Naive B cell (primary cell): ENCODE data around the gene ERVK3-1. TPM values are rescaled to one million over a fixed set of nuclear protein-coding genes. Genes with fewer than 3 reads are reported as not detected.

ENCODE experiments used
- ATAC-seq, 2 donors: fragments of 150-1000 bp; cut with Tn5 transposase; 2 replicates each; pipeline ENCODE4 v1.10.0; 2021; ENCODE audit warnings: low read depth in 2 of 2, mild to moderate bottlenecking in 2 of 2, moderate library complexity in 2 of 2
- DNase-seq: peaks from one replicate; pipeline ENCODE4 v3.0.0; 2022
- H3K27ac Mint-ChIP-seq, 6 donors: one replicate each; pipeline ENCODE4 v1.8.0; 2020 to 2022; ENCODE audit warnings: mild to moderate bottlenecking in 6 of 6, mixed read lengths in 6 of 6, moderate library complexity in 5 of 6, inconsistent platforms in 2 of 6
- H3K27me3 Mint-ChIP-seq, 3 donors: one replicate each; pipeline ENCODE4 v1.8.0; 2021 to 2022; ENCODE audit warnings: mixed read lengths in 3 of 3, mild to moderate bottlenecking in 1 of 3
- H3K36me3 Mint-ChIP-seq, 2 donors: one replicate each; pipeline ENCODE4 v1.8.0; 2020 to 2022; ENCODE audit warnings: mixed read lengths in 2 of 2, inconsistent platforms in 1 of 2, mild to moderate bottlenecking in 1 of 2
- H3K4me1 Mint-ChIP-seq, 3 donors: one replicate each; pipeline ENCODE4 v1.8.0; 2020 to 2022; ENCODE audit warnings: mixed read lengths in 3 of 3, inconsistent platforms in 1 of 3, mild to moderate bottlenecking in 1 of 3, moderate library complexity in 1 of 3
- H3K4me3 Mint-ChIP-seq, 8 donors: one replicate each; pipeline ENCODE4 v1.8.0; 2020 to 2022; ENCODE audit warnings: mild to moderate bottlenecking in 8 of 8, mixed read lengths in 8 of 8, moderate library complexity in 8 of 8, inconsistent platforms in 2 of 8
- H3K9me3 Mint-ChIP-seq, 7 donors: one replicate each; pipeline ENCODE4 v1.8.0; 2020 to 2022; ENCODE audit warnings: mixed read lengths in 7 of 7, mild to moderate bottlenecking in 5 of 7, inconsistent platforms in 2 of 7, moderate library complexity in 1 of 7
- polyA plus RNA-seq, 6 donors: library from polyadenylated mRNA; unstranded; fragments of 300-500 nt; fragmentation: Illumina TruSeq; gene quantifications; one replicate each; pipeline ENCODE4 v1.2.3, GENCODE V29; 2021; ENCODE audit warnings: low read depth in 6 of 6

Gene ERVK3-1
- polyA plus RNA-seq, 6 donors from 2014 or later: 47.2 to 88.7 (median 74.6) TPM

DNA sequence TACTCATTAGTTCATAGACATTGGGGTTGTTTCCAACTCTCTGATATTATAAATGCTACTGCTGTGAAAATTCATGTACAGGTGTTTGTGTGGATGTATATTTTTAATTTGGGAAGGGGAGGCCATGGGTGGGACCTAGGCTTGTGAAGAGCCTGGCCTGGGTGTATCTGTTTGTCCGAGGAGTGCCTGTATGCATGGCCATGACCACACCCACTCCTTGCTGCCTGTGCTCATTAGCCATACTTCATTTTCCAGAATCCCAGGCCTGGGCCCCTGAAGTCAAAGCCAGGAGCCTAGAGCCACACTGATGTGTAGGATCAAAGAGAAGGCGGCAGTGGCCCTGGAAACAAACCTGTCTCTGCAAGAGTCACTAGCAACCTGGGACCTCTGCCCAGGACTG, 10.4 kb downstream of the ERVK3-1 start:
- Mint-ChIP-seq H3K36me3 (peaks cover 20 to 30% of the 10 kb centered on the region in 2 donors), H3K9me3 (no peaks in the 10 kb centered on the region), H3K27ac (peak overlapping the region in 1 of 6 donors; percentile 36), H3K4me3 (no peak overlapping the region), H3K27me3 (no peaks in the 10 kb centered on the region), H3K4me1 (peaks cover 0 to 4% (median 3%) of the 10 kb centered on the region in 3 donors)
- ATAC-seq (no peak), DNase-seq (no peak)

DNA sequence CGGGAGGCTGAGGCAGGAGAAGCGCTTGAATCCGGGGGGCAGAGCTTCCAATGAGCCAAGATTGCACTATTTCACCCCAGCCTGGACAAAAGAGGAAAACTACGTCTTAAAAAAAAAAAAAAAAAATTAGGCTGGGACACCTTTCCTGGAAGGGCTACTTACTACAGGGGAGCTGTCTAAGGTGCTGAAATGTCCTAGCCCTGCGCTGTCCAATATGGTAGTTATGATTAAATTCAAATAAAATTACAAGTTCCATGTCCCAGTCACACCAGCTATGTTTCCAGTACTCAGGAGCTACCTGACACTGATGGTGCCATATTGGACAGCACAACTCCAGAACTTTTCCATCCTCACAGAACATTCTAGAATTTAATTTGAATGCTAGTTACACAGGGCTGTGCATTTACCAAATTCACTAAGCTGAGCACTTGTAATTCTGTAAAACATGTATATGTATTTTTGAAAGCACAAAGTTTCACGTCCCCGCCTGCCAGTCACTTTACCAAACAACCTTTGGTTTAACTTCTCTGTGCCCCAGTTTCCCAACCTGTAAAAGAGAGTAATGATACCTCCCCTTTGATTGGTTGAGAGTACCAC, 12.4 kb downstream of the ERVK3-1 start:
- no peaks in the 10 kb centered on the region for H3K4me1 Mint-ChIP-seq
- DNase-seq (no peak), ATAC-seq (no peak)
- no peaks in the 10 kb centered on the region for H3K9me3 Mint-ChIP-seq
- no peak overlapping the region for H3K27ac Mint-ChIP-seq
- H3K36me3 Mint-ChIP-seq: peaks cover 8 to 14% of the 10 kb centered on the region in 2 donors
- no peaks in the 10 kb centered on the region for H3K27me3 Mint-ChIP-seq
- H3K4me3 Mint-ChIP-seq: no peak overlapping the region

DNA sequence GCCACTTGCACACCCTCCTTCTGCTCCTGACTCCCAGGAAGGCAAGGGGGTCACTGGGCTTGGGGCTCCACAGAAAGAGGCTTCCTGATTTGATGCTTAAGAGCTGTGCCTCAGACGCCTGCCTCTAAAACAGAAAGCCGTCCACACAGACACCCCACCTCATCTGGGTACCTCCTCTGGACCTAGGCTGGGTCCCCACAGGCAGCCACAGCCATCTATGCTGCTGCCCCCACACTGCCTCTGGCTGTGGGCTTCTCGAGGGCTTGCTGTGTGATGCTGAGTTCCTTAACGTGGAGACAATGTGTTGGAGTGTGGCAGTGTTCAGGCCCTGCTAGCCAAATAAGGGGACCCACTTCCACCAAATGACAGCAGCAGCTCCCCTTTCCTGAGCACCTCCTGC, 13.1 kb downstream of the ERVK3-1 start:
- Mint-ChIP-seq H3K9me3 (no peaks in the 10 kb centered on the region), H3K4me1 (peaks cover 0 to under 1% (median 0%) of the 10 kb centered on the region in 3 donors), H3K27ac (no peak overlapping the region), H3K4me3 (peak overlapping the region in 1 of 8 donors; percentile 37), H3K36me3 (peaks cover 8 to 9% of the 10 kb centered on the region in 2 donors), H3K27me3 (no peaks in the 10 kb centered on the region)
- ATAC-seq (no peak), DNase-seq (no peak)

DNA sequence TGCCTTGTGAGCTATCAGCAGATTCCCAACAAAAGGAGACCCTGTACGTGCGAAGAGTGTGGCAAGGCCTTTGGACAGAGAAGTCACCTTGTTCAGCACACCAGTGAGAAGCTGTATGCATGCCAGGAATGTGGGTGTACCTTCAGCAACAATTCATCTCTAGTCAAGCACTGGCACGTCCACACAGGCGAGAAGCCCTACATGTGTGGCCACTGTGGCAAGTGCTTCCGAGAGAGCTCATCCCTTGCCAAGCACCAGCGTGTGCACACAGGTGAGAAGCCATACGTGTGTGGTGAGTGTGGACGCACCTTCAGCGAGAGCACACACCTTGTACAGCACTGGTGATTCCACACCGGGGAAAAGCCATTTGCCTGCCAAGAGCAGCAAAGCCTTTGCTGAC, 14.1 kb downstream of the ERVK3-1 start:
- peaks cover 8 to 9% of the 10 kb centered on the region in 2 donors for H3K36me3 Mint-ChIP-seq
- no peak overlapping the region for H3K27ac Mint-ChIP-seq
- ATAC-seq (no peak), DNase-seq (no peak)
- H3K4me3 Mint-ChIP-seq: no peak overlapping the region
- H3K4me1 Mint-ChIP-seq: peaks cover 0 to 4% (median 0%) of the 10 kb centered on the region in 3 donors
- no peaks in the 10 kb centered on the region for H3K9me3 Mint-ChIP-seq
- H3K27me3 Mint-ChIP-seq: no peaks in the 10 kb centered on the region

DNA sequence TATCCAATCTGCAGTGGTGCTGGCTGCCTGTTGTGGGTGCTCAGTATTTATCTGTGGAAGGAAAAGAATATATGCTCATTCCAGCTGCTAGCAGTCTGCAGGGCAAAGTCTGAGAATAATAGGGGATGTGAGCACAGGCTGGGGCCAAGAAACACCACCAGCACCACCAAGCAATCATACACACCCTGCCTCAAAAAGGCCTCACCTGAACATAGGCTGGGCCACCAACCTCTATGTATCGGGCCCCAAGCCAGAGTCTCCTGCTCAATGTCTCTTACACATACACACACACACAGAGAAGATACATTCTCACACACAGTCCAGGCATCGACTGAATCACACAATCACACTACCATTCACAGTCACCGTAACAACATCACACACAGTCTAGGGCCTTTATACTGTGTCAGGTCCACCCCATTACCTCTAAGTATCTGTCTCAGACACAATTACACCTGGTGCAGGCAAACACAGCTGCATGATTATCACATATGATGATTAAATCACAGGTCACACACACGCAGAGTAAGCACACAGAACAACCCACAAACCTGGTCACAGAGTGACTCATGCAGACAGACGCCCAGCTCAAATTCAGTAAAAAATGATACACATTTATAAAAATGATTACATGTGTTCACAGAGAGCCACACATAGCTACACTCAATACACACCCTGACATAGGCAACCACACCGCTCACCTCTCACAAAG, 20.3 kb downstream of the ERVK3-1 start:
- ATAC-seq (no peak), DNase-seq (no peak)
- Mint-ChIP-seq H3K27ac (no peak overlapping the region), H3K4me1 (peaks cover 0 to 10% (median 7%) of the 10 kb centered on the region in 3 donors), H3K36me3 (no peaks in the 10 kb centered on the region), H3K27me3 (no peaks in the 10 kb centered on the region), H3K9me3 (no peaks in the 10 kb centered on the region), H3K4me3 (no peak overlapping the region)

DNA sequence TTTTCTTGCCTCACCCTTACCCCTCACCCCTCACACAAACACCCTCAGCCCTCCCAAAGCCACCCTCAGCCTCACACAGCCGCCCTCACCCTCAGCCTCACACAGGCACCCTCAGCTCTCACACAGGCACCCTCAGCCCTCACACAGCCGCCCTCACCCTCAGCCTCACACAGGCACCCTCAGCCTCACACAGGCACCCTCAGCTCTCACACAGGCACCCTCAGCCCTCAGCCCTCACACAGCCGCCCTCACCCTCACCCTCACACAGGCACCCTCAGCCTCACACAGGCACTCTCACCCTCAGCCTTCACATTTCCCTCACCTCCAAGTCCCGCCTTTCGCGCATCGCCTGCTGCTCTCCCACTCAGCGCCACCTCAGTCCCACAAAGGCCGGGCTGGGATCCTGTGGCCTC, 21.3 kb downstream of the ERVK3-1 start:
- peak; percentile 8 to 20 for ATAC-seq
- no peak for DNase-seq
- Mint-ChIP-seq H3K4me1 (peaks cover 0 to 14% (median 7%) of the 10 kb centered on the region in 3 donors), H3K27ac (no peak overlapping the region), H3K27me3 (no peaks in the 10 kb centered on the region), H3K9me3 (no peaks in the 10 kb centered on the region), H3K36me3 (no peaks in the 10 kb centered on the region), H3K4me3 (no peak overlapping the region)

DNA sequence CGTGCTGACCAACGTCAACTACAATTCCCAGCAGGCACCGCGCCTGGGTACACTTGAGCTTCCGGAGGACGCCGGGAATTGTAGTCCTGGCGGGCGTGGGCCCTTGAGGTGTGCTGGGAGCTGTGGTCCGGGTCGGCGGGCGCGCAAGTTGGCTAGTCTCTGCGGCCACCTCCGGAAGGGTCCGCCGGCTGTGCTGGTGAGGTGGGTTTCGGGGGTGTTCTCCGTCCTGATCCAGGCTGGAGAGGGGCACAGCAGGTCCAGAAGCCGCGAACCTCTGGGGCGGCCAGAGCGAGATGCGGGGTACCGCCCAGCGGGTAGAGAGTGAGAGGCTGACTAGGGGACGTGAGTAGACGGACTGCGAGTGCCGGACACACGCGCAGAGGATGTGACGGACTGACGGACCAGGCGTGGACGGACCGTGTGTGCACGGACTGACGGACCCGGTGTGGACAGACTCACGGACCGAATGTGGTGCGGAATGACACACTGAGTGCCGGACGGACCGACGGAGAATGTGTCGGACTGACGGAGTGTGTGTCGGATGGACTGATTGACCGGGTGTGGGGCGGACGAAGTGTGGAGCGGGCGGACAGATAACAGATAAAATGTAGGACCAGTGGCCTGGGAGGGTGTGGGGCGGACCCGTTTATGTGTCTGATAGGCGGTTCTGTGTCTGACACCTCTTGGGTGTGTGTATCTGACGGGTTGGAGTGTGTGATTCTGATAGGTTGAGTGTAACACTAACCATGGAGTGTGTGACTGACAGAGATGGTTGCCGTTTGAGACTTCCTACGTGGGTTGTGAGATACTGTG, 21.9 kb downstream of the ERVK3-1 start, which contains the start of gene ZSCAN22:
Gene ZSCAN22, plus strand, starts transcription at position 81 of the 813 bp plus-strand sequence. CDS start 7,809 bp downstream, outside the sequence.
- no peak within 1 kb of the TSS for H3K27ac Mint-ChIP-seq
- peaks cover 0 to 14% (median 7%) of the 10 kb centered on the region in 3 donors for H3K4me1 Mint-ChIP-seq
- H3K9me3 Mint-ChIP-seq: no peaks in the 10 kb centered on the region
- H3K4me3 Mint-ChIP-seq: no peak within 1 kb of the TSS
- H3K36me3 Mint-ChIP-seq: no peaks in the 10 kb centered on the region
- DNase-seq (peak; percentile 81), ATAC-seq (peak; percentile 90 to 93)
- no peaks in the 10 kb centered on the region for H3K27me3 Mint-ChIP-seq

DNA sequence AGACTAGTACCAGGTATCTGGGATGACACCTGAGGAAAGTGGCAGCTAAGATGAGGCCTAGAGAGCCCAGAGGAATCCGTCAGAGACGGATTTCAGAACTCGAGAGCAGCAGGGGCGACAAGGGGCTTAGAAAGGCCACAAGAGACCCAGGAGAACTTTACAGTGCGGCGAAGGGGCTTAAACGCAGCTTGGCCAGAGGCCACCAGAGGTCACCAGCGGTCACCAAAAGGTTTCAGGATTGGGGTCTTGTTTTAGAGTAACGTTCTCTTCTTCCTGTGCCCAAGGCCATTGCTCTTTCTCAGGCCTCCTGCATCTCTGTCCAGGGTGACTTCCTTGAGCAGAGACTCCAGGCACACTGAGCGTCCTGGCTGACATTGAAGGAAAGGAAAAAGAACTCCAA, 23.8 kb downstream of the ERVK3-1 start:
- DNase-seq (peak; percentile 24), ATAC-seq (no peak)
- Mint-ChIP-seq H3K27me3 (no peaks in the 10 kb centered on the region), H3K36me3 (no peaks in the 10 kb centered on the region), H3K4me3 (peak overlapping the region in 1 of 8 donors; percentile 43), H3K9me3 (no peaks in the 10 kb centered on the region), H3K4me1 (peaks cover 0 to 10% (median 7%) of the 10 kb centered on the region in 3 donors), H3K27ac (peak overlapping the region in 3 of 6 donors; percentile 48 to 67 (median 58))

DNA sequence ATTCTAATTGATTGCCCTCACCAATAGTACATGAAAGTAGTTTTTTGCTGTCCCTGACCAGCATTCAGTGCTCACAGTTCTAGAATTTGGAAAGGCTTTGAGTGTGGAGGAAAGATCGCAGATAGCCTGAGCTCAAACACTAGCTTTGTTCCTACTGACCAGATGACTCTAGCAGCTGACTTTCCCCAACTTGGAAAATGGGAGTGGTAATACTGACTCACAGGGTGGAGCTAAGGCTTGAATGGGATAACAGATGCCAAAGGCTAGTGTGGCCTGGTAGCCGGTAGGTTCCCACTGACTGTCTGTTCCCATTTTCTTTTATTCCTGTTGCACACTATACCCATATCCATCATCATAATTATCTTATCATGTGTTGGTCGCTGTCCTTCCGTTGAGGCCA, 25.3 kb downstream of the ERVK3-1 start:
- no peaks in the 10 kb centered on the region for H3K27me3 Mint-ChIP-seq
- H3K27ac Mint-ChIP-seq: peak overlapping the region in 3 of 6 donors; percentile 2 to 60 (median 8)
- H3K9me3 Mint-ChIP-seq: no peaks in the 10 kb centered on the region
- peaks cover 0 to 8% of the 10 kb centered on the region in 2 donors for H3K36me3 Mint-ChIP-seq
- ATAC-seq (no peak), DNase-seq (no peak)
- no peak overlapping the region for H3K4me3 Mint-ChIP-seq
- H3K4me1 Mint-ChIP-seq: peaks cover 0 to 13% (median 9%) of the 10 kb centered on the region in 3 donors

DNA sequence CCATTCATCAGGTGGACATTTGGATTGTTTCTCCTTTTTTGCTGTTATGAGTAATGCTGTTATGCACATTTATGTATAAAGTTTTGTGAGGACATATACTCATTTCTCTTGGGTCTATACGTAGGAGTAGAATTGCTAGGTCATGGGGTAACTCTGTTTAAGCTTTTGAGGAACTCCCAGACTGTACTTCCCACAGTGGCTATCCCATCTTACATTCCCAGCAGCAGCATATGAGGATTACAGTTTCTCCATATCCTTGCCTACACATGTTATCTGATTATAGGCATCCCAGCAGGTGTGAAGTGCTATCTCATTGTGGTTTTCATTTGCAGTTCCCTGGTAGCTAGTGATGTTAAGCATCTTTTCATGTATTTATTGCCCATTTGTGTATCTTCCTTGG, 27.5 kb downstream of the ERVK3-1 start:
- H3K27me3 Mint-ChIP-seq: no peaks in the 10 kb centered on the region
- no peaks in the 10 kb centered on the region for H3K9me3 Mint-ChIP-seq
- H3K27ac Mint-ChIP-seq: no peak overlapping the region
- no peak for ATAC-seq
- no peak overlapping the region for H3K4me3 Mint-ChIP-seq
- H3K4me1 Mint-ChIP-seq: peaks cover 0 to 13% (median 9%) of the 10 kb centered on the region in 3 donors
- no peak for DNase-seq
- peaks cover 0 to 14% of the 10 kb centered on the region in 2 donors for H3K36me3 Mint-ChIP-seq

DNA sequence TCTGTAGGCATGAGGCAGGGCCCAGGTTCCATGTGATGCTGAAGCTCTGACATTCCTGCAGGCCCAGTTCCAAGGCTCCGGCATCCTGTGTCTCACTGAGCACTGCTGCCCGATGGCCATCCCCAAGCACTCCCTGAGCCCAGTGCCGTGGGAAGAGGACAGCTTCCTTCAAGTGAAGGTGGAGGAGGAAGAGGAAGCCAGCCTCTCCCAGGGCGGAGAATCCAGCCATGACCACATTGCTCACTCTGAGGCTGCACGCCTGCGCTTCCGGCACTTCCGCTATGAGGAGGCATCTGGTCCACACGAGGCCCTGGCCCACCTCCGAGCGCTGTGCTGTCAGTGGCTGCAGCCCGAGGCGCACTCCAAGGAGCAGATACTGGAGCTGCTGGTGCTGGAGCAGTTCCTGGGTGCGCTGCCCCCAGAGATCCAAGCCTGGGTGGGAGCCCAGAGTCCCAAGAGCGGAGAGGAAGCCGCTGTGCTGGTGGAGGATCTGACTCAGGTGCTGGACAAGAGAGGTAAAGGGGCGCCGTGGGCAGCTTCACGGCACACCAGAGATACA, 29.6 kb downstream of the ERVK3-1 start:
- no peak for ATAC-seq
- Mint-ChIP-seq H3K27me3 (no peaks in the 10 kb centered on the region), H3K4me1 (peaks cover 0 to 8% (median 3%) of the 10 kb centered on the region in 3 donors), H3K4me3 (no peak overlapping the region), H3K9me3 (no peaks in the 10 kb centered on the region), H3K36me3 (peaks cover 11 to 31% of the 10 kb centered on the region in 2 donors), H3K27ac (peak overlapping the region in 1 of 6 donors; percentile 25)
- DNase-seq: no peak

DNA sequence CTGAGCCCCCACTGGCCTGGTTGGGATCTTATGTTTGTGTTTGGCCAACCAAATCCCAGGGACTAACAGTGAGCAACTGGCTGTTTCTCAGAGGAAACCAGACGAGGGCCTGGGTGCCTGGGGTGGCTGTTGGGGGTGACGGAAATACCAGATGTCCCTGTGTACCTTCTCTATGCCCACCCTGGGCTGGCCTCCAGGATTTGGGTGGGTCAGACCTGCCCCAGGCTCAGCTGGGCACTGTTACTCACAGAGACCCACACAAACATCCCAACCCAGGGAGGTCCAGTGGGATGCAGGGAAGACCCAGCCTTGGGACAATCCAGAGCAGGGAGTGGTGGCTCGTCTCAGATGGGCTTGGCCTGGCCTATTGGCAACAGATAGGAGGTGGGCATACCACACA, 30.5 kb downstream of the ERVK3-1 start:
- DNase-seq (no peak), ATAC-seq (no peak)
- Mint-ChIP-seq H3K36me3 (peaks cover 15 to 37% of the 10 kb centered on the region in 2 donors), H3K9me3 (no peaks in the 10 kb centered on the region), H3K4me3 (no peak overlapping the region), H3K4me1 (peaks cover 0 to 10% (median 3%) of the 10 kb centered on the region in 3 donors), H3K27ac (no peak overlapping the region), H3K27me3 (no peaks in the 10 kb centered on the region)

DNA sequence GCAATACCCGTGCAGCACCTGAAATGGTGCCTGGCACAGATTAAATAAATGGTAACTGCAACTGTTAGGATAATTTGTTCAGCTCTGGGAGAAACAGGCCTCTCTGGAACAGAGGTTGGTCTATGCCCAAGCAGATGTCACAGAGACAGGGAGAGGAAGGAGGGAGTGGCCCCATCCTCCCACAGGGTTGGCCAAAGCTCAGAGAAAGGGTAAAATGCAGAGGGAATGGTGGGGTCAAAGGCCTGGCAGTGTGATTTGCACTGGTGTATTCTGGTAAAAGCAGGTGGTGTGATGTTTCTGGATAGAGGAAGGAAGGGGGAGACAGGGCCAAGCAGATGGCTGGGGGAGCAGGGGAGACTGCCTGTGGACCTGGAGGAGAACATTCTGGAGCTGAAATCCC, 31.0 kb downstream of the ERVK3-1 start:
- no peak overlapping the region for H3K27ac Mint-ChIP-seq
- H3K4me1 Mint-ChIP-seq: peaks cover 3 to 9% (median 3%) of the 10 kb centered on the region in 3 donors
- H3K36me3 Mint-ChIP-seq: peaks cover 15 to 37% of the 10 kb centered on the region in 2 donors
- no peaks in the 10 kb centered on the region for H3K27me3 Mint-ChIP-seq
- DNase-seq (no peak), ATAC-seq (no peak)
- no peaks in the 10 kb centered on the region for H3K9me3 Mint-ChIP-seq
- H3K4me3 Mint-ChIP-seq: no peak overlapping the region
